ENCODE data around the gene ANKS6. TPM values are rescaled to one million over a fixed set of nuclear protein-coding genes. Genes with fewer than 3 reads are reported as not detected.
A peak's percentile ranks its signal among the peaks of the same experiment; 100 is the strongest.

ANKS6 gene
- total and polyA plus RNA-seq, 9 of the 15 experiments (the other 6 are each of a cell fraction or from before 2014, with no cell fraction given), result 9.9 to 74.5 (median 36.9) TPM

- Histone ChIP-seq H3K9me3 (replicated peaks; ENCODE audit: control insufficient read depth, insufficient read depth, low read depth, low read length) (no peaks in the 10 kb centered on the region), H3K79me2 (ENCODE audit: control insufficient read depth, insufficient read depth, low read length) (no peaks in the 10 kb centered on the region), H3K36me3 (ENCODE audit: control insufficient read depth, insufficient read depth, low read length) (no peaks in the 10 kb centered on the region), H3K9me1 (ENCODE audit: control insufficient read depth, insufficient read depth, low read length) (no peaks in the 10 kb centered on the region), H3K4me3 (no peak overlapping the region), H4K20me1 (replicated peaks; ENCODE audit: control insufficient read depth, insufficient read depth, low read length) (peaks cover 12% of the 10 kb centered on the region), H3K4me2 (ENCODE audit: insufficient read depth, low read length) (no peak overlapping the region), H3K9ac (ENCODE audit: insufficient read depth in 1 of 2, low read depth in 2 of 2, low read length in 2 of 2) (no peak overlapping the region), H3K4me1 (replicated peaks in 1 of 2; ENCODE audit: control insufficient read depth in 2 of 2, insufficient read depth in 2 of 2, low read length in 2 of 2) (peaks cover 0 to 31% of the 10 kb centered on the region in 2 experiments; a peak in 3 of 5 replicates), H2AFZ (ENCODE audit: low read depth, low read length) (no peak overlapping the region), H3K27ac (ENCODE audit: extremely low read depth, low read depth, low read length) (no peak overlapping the region), H3K27me3 (ENCODE audit: control insufficient read depth in 2 of 2, insufficient read depth in 2 of 2, low read length in 2 of 2) (peaks cover 27 to 59% of the 10 kb centered on the region in 2 experiments)
- intact Hi-C loops (cut with micrococcal nuclease), result no loop called here
- CTCF ChIA-PET (ENCODE audit: low intra/inter-chr PET ratio), result no interaction called here
- in situ Hi-C loops (cut with MboI), result no loop called here
- no TSS peak for BruUV-seq (replicated peaks)
- ATAC-seq (peak; percentile 41), FAIRE-seq (peak; percentile 80), DNase-seq (ENCODE audit: extremely low read depth in 1 of 4, low spot score in 3 of 4) (peak in 3 of 4 experiments; percentile 27 to 58 (median 30))
- POLR2A ChIA-PET, result interaction anchor here (0.6 kb wide), 1 partner anchor 18 kb away, joined by 3 read pairs; no protein-coding TSS in a partner anchor
- WGBS (ENCODE audit: insufficient coverage, low coverage, missing lambda C conversion rate), result 10% methylated on average over 14 of the region's 14 CpGs
- TF ChIP-seq EHMT2 (IDR thresholded peaks at IDR 0.05) (peak; percentile 96), MIER1 (IDR thresholded peaks at IDR 0.05; ENCODE audit: low read depth) (peak; percentile 95), NR2C2 (CRISPR knock-in tag; IDR thresholded peaks at IDR 0.05) (no peak), NR2C2 (tag; IDR thresholded peaks at IDR 0.05) (no peak), STAG1 (CRISPR knock-in tag; IDR thresholded peaks at IDR 0.05; ENCODE audit: borderline replicate concordance) (0 out of 2 replicates have a peak, but pooled peaks have one; percentile 29), ZFP36 (IDR thresholded peaks at IDR 0.05; ENCODE audit: low read depth, low read length, partially characterized antibody) (peak; percentile 21), ESRRA (IDR thresholded peaks at IDR 0.05; ENCODE audit: borderline replicate concordance, low read depth) (peak; percentile 53; the same call in 1 of the 2 replicates), NR1H2 (CRISPR knock-in tag; IDR thresholded peaks at IDR 0.05) (no peak), ERF (CRISPR knock-in tag; IDR thresholded peaks at IDR 0.05) (no peak), ZNF395 (CRISPR knock-in tag; IDR thresholded peaks at IDR 0.05) (0 out of 2 replicates have a peak, but pooled peaks have one; percentile 26), ZNF263 (CRISPR knock-in tag; IDR thresholded peaks at IDR 0.05; ENCODE audit: borderline replicate concordance) (peak; percentile 34; the same call in 1 of the 2 replicates), MED1 (CRISPR knock-in tag; IDR thresholded peaks at IDR 0.05; ENCODE audit: borderline replicate concordance) (0 out of 2 replicates have a peak, but pooled peaks have one; percentile 28)
- TF ChIP-seq, protein P1, sequence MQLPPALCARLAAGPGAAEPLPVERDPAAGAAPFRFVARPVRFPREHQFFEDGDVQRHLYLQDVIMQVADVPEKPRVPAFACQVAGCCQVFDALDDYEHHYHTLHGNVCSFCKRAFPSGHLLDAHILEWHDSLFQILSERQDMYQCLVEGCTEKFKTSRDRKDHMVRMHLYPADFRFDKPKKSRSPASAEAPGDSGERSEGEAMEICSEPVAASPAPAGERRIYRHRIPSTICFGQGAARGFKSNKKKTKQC (CRISPR knock-in tag; IDR thresholded peaks at IDR 0.05), result 0 out of 2 replicates have a peak, but pooled peaks have one; percentile 44
- TF ChIP-seq, protein P2, sequence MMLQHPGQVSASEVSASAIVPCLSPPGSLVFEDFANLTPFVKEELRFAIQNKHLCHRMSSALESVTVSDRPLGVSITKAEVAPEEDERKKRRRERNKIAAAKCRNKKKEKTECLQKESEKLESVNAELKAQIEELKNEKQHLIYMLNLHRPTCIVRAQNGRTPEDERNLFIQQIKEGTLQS (IDR thresholded peaks at IDR 0.05), result peak; percentile 39; the same call in 1 of the 2 replicates
- TF ChIP-seq, protein P2 (CRISPR knock-in tag; conservative IDR thresholded peaks at IDR 0.05), result no peak
Measured at GRCh38 chr9:98709968-98710965, 86.1 kb downstream of the ANKS6 start.

Data from K562 (cell line).